Measurements from ENCODE around the gene PITPNB. TPM values are rescaled to one million over a fixed set of nuclear protein-coding genes. Genes with fewer than 3 reads are reported as not detected.

PITPNB gene
- total RNA-seq, 4 donors from 2014 or later, result 24.7 to 29.7 (median 28.2) TPM

DNA sequence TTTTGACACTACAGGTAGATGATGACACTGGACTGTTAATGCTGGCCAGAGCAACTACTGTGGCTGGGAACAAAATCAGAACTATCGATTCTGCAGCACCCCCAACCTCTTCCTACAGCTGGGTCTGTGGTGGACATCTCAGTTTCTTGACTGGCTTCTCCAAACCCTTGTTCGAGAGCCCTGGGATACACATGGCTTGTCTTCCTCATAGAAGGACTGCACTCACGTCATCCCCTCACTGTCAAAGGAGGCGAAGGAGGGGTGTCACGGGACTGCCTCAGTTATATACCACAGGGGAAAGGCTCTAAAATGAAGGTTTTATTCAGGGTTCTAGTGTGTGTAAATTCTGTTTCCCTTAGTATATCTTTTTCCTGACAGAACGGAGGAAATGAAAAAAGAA, 44.9 kb downstream of the PITPNB start:
- no peaks in the 10 kb centered on the region for H3K27me3 ChIP-seq
- H3K27ac ChIP-seq, result peak overlapping the region in 1 of 4 donors; percentile 21
- no peak for DNase-seq
- H3K36me3 ChIP-seq, result peaks cover 0 to 20% (median 0%) of the 10 kb centered on the region in 3 donors
- H3K4me3 ChIP-seq, result no peak overlapping the region
- no peak for TF ChIP-seq POLR2A (IDR thresholded peaks at IDR 0.05)
- TF ChIP-seq, protein P1, sequence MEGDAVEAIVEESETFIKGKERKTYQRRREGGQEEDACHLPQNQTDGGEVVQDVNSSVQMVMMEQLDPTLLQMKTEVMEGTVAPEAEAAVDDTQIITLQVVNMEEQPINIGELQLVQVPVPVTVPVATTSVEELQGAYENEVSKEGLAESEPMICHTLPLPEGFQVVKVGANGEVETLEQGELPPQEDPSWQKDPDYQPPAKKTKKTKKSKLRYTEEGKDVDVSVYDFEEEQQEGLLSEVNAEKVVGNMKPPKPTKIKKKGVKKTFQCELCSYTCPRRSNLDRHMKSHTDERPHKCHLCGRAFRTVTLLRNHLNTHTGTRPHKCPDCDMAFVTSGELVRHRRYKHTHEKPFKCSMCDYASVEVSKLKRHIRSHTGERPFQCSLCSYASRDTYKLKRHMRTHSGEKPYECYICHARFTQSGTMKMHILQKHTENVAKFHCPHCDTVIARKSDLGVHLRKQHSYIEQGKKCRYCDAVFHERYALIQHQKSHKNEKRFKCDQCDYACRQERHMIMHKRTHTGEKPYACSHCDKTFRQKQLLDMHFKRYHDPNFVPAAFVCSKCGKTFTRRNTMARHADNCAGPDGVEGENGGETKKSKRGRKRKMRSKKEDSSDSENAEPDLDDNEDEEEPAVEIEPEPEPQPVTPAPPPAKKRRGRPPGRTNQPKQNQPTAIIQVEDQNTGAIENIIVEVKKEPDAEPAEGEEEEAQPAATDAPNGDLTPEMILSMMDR (IDR thresholded peaks at IDR 0.05), result no peak
- no peaks in the 10 kb centered on the region for H3K9me3 ChIP-seq
- H3K4me1 ChIP-seq, result peaks cover 0 to 35% (median 0%) of the 10 kb centered on the region in 4 donors

DNA sequence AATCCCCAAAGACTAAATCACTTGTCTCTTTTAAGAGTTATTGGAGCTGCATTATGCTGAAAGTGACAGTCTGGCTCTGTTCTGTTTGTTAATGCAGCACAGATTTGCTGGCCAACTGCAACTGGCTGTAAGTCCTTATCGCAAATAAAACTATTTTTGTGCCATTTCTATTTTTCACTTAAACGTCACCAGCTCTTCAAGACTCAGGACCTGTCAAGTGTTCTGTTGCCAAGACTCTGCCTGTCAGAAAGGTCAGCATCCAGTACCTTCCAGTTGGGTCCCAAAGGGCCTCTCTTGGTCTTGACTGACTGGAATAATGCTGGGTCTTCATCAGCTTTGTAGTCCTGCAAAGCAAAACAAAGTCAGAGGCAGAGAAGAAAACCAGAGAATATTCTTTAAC, 45.6 kb downstream of the PITPNB start:
- H3K9me3 ChIP-seq, result no peaks in the 10 kb centered on the region
- H3K4me1 ChIP-seq, result peaks cover 0 to 42% (median 0%) of the 10 kb centered on the region in 4 donors
- peaks cover 0 to 20% (median 0%) of the 10 kb centered on the region in 3 donors for H3K36me3 ChIP-seq
- H3K4me3 ChIP-seq, result no peak overlapping the region
- peak overlapping the region in 1 of 4 donors; percentile 19 for H3K27ac ChIP-seq
- H3K27me3 ChIP-seq, result no peaks in the 10 kb centered on the region
- DNase-seq, result no peak
- TF ChIP-seq, protein P1 (IDR thresholded peaks at IDR 0.05), result no peak
- no peak for TF ChIP-seq POLR2A (IDR thresholded peaks at IDR 0.05)

DNA sequence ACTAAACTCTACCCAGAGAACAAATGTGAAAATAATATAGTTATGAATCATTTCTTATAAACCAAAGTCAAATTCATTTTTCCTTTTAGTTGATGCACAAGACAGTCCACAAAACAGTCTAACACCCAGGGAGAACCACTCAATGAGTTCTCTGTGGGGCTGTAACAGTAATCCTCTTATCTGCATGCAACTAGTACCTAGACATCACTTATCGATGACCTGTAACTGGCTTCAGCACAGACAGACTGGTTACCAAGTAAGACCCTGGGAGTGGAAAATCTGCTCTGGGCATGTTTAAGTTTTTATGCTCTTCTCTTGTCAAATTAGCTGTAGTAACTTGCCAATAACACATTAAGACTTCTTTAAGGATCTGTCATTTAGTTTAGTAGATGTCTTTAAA, 46.6 kb downstream of the PITPNB start:
- DNase-seq, result no peak
- Histone ChIP-seq H3K4me1 (peaks cover 0 to 44% (median 3%) of the 10 kb centered on the region in 4 donors), H3K27ac (no peak overlapping the region), H3K36me3 (peaks cover 0 to 20% (median 0%) of the 10 kb centered on the region in 3 donors), H3K9me3 (no peaks in the 10 kb centered on the region), H3K4me3 (no peak overlapping the region), H3K27me3 (no peaks in the 10 kb centered on the region)
- TF ChIP-seq, protein P1 (IDR thresholded peaks at IDR 0.05), result no peak
- no peak for TF ChIP-seq POLR2A (IDR thresholded peaks at IDR 0.05)

DNA sequence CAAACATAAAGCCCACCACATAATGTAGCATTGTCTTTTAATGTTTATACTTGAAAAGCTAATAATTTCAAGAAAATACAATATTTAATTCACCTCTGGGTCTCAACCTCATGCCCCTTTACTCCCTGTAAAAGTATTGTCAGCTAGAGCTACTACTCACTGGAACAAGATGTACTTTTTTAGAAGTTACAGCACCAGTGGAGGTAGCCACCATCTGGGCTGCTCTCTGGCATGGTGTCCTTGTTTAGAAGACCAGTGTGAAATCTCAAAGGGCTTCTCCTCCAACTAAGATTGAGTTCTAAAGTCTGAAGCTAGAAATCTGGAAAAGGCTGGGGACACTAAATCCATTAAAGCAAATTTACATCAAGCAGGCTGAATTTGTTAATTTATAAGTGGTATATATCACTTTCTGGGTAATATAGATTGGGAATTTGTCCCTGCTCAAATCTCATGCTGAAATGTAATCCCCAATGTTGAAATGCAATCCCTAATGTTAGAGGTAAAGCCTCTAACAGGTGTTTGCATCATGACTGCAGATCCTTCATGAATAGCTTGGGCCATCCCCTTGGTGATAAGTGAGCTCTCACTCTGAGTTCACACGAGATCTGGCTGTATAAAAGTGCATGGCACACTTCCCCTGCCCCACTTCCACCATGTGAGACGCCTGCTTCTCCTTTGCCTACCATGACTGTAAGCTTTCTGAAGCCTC, 47.6 kb downstream of the PITPNB start:
- peak overlapping the region in 1 of 4 donors; percentile 66 for H3K27ac ChIP-seq
- TF ChIP-seq POLR2A (IDR thresholded peaks at IDR 0.05), result no peak
- TF ChIP-seq, protein P1 (IDR thresholded peaks at IDR 0.05), result no peak
- no peaks in the 10 kb centered on the region for H3K27me3 ChIP-seq

DNA sequence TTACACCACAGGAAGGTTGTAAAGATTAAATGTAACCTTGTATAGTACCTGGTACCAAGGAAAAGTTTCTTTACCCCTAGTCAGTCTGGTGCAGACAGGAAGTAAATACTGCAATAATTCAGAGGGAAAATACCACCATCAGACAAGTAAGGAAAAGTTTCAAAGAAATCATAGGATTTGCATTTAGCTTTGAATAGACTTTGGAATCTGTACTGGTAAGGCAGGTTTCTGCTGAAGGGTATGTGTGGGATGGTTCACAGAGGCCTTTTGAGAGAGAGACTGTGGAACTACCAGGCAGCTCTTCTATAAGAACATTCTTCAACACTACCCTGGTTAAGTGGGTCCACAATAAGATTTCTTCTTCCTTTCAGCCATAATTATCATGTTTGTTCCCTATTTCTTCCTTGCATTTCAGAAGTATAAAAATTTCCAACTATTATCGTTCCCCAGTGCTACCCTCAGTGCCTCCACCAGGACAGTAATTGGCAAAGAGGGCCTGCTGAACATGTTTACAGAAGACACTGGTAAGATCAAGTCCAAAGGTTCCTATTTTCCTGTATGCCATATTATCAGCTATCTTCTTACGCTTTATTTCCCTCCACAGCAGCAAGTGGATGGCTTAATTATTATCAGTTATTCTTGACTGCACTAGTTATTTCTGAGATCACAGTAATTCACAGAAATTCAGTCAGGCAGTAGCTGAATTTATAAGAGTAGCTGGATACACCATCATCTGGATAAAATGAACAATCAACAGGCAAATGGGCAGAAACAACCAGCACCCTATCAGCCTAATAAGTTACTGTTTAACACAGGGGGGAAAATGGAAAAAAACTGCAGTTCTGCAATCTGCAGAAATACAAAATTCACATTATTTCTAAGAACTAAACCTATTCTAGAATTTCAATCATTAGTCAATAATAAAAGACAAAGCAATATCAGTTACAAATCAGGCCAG, 48.5 kb downstream of the PITPNB start:
- H3K4me1 ChIP-seq, result peaks cover 0 to 44% (median 5%) of the 10 kb centered on the region in 4 donors
- no peak for DNase-seq
- no peaks in the 10 kb centered on the region for H3K9me3 ChIP-seq
- peak overlapping the region in 3 of 4 donors; percentile 8 to 66 (median 59) for H3K27ac ChIP-seq
- TF ChIP-seq, protein P1 (IDR thresholded peaks at IDR 0.05), result peak in 3 of 6 experiments; percentile 32 to 50 (median 50)
- TF ChIP-seq POLR2A (IDR thresholded peaks at IDR 0.05), result no peak
- H3K4me3 ChIP-seq, result no peak overlapping the region
- H3K36me3 ChIP-seq, result peaks cover 0 to 20% (median 0%) of the 10 kb centered on the region in 3 donors
- H3K27me3 ChIP-seq, result no peaks in the 10 kb centered on the region

More for the DNA sequence above, 47.6 kb downstream of the PITPNB start:
- Histone ChIP-seq H3K4me1 (peaks cover 0 to 43% (median 5%) of the 10 kb centered on the region in 4 donors), H3K4me3 (no peak overlapping the region), H3K9me3 (no peaks in the 10 kb centered on the region), H3K36me3 (peaks cover 0 to 20% (median 0%) of the 10 kb centered on the region in 3 donors)
- no peak for DNase-seq

Measured in Peyer's patch (tissue), 4 donors.